ENCODE measurements around the gene CA5B.
"Not testable (repeated sequence)": the region's sequence is repeated elsewhere in the genome, so short reads cannot be mapped to it uniquely, and the experiment has no call there.

CA5B gene

GRCh38 chrX:15814771-15815365 is 76.8 kb downstream of the CA5B start:
- no peak for DNase-seq

GRCh38 chrX:15815779-15816437 is 77.8 kb downstream of the CA5B start:
- peak in 1 of 2 experiments; percentile 22 for DNase-seq

GRCh38 chrX:15816438-15816809 is 78.4 kb downstream of the CA5B start:
- no peak for DNase-seq

- DNase-seq = no peak
Measured at GRCh38 chrX:15816886-15817285, 78.8 kb downstream of the CA5B start.

- no peak for DNase-seq
Measured at GRCh38 chrX:15820106-15821073, 82.3 kb downstream of the CA5B start.

GRCh38 chrX:15822922-15823321 is 84.9 kb downstream of the CA5B start:
- no peak for DNase-seq

GRCh38 chrX:15825936-15826335 is 87.9 kb downstream of the CA5B start:
- DNase-seq = no peak

- DNase-seq = no peak
Measured at GRCh38 chrX:15829217-15829616, 91.1 kb downstream of the CA5B start.

GRCh38 chrX:15831347-15831746 is 93.3 kb downstream of the CA5B start:
- DNase-seq = not testable (repeated sequence)

GRCh38 chrX:15834053-15834452 is 96.0 kb downstream of the CA5B start:
- DNase-seq = no peak

GRCh38 chrX:15834827-15835595 is 96.9 kb downstream of the CA5B start:
- DNase-seq = no peak
